A549 (cell line): Measurements from ENCODE around the gene A4GALT. TPM values are rescaled to one million over a fixed set of nuclear protein-coding genes. Genes with fewer than 3 reads are reported as not detected.
"Not testable (repeated sequence)": the region's sequence is repeated elsewhere in the genome, so short reads cannot be mapped to it uniquely, and the experiment has no call there.

Source experiments
- ATAC-seq, 2 experiments: fragments of 200-7000 bp in 1 of 2; fragments of >200 bp in 1 of 2; cut with Nextera tagmentation in 1 of 2; cut with Tn5 transposase in 1 of 2; 3 replicates each; pipeline versions ENCODE4 v1.8.0 to v1.9.1; 2018 to 2020; ENCODE audit warnings: mild to moderate bottlenecking in 1 of 2, moderate library complexity in 1 of 2
- CTCF ChIA-PET: fragments of 300-600 bp; sonication (Branson Sonifier 250); formaldehyde crosslinking; extraction: SDS; loops from one replicate; lab custom pipeline; 2021; ENCODE audit warnings: antibody characterized with exemption, inconsistent platforms; lab: Yijun Ruan, JAX
- POLR2A ChIA-PET: fragments of 350-600 bp; formaldehyde crosslinking; extraction: SDS; loops from one replicate; lab custom pipeline; 2021; ENCODE audit warnings: antibody characterized with exemption, inconsistent platforms; lab: Yijun Ruan, JAX
- DNase-seq, 2 experiments: peaks; one replicate each; pipeline versions ENCODE4 v3.0.0 to v3.0.0-alpha.2; 2011 to 2016; ENCODE audit warnings: low read depth in 1 of 2, low spot score in 1 of 2
- FAIRE-seq: peaks from 2 replicates; lab custom pipeline; 2011; peaks lifted over from hg19 to GRCh38; lab: Jason Lieb, UNC
- H3K27ac ChIP-seq, 2 experiments: fragments of >200 bp; sonication (Bioruptor Twin); formaldehyde crosslinking; 3 replicates each; pipeline ENCODE4 v1.5.1; 2016 to 2017
- H3K4me1 ChIP-seq: fragments of >200 bp; sonication (Bioruptor Twin); formaldehyde crosslinking; 3 replicates; pipeline ENCODE4 v1.6.1; 2016
- H3K4me2 ChIP-seq: fragments of >200 bp; sonication (Bioruptor Twin); formaldehyde crosslinking; 3 replicates; pipeline ENCODE4 v1.6.1; 2016
- H3K4me3 ChIP-seq: fragments of >200 bp; sonication (Bioruptor Twin); formaldehyde crosslinking; 3 replicates; pipeline ENCODE4 v1.5.1; 2016
- H3K9me3 ChIP-seq: fragments of >200 bp; sonication (Bioruptor Twin); formaldehyde crosslinking; 3 replicates; pipeline ENCODE4 v1.6.1; 2016
- BHLHE40 ChIP-seq: IDR thresholded peaks from 2 replicates; pipeline ENCODE4 v1.6.1; 2012; ENCODE audit warnings: low read depth, low read length, inconsistent platforms
- EHF ChIP-seq: fragments of 250-450 bp; sonication (Bioruptor Pico); IDR thresholded peaks from 2 replicates; pipeline ENCODE4 v1.5.0; 2020; ENCODE audit warnings: mild to moderate bottlenecking
- FOXS1 ChIP-seq: fragments of 250-450 bp; sonication (Bioruptor Pico); IDR thresholded peaks from 2 replicates; pipeline ENCODE4 v1.5.0; 2020; ENCODE audit warnings: mild to moderate bottlenecking, moderate library complexity
- GATA3 ChIP-seq: IDR thresholded peaks from 2 replicates; pipeline ENCODE4 v1.6.1; 2012; ENCODE audit warnings: borderline replicate concordance
- MYC ChIP-seq: IDR thresholded peaks from 2 replicates; pipeline ENCODE4 v1.6.1; 2012; ENCODE audit warnings: mild to moderate bottlenecking, inconsistent platforms, low read length, improper control_type of control experiment, borderline replicate concordance
- NR3C1 ChIP-seq: fragments of >200 bp; sonication (Bioruptor Twin); formaldehyde crosslinking; IDR thresholded peaks from 3 replicates; pipeline ENCODE4 v1.6.1; 2017
- POLR2A ChIP-seq: IDR thresholded peaks from 2 replicates; pipeline ENCODE4 v1.6.1; 2012; ENCODE audit warnings: mild to moderate bottlenecking, low read length
- RFX5 ChIP-seq: fragments of 450-650 bp; IDR thresholded peaks from 2 replicates; pipeline ENCODE4 v1.7.1; 2014; ENCODE audit warnings: antibody characterized with exemption, mild to moderate bottlenecking, moderate library complexity
- ZSCAN20 ChIP-seq: fragments of 250-450 bp; sonication (Bioruptor Pico); IDR thresholded peaks from 2 replicates; pipeline ENCODE4 v1.8.0; 2022; ENCODE audit warnings: mild to moderate bottlenecking, moderate library complexity
- WGBS: methylation state at CpG from one replicate; pipeline ENCODE4 v1.1.6; 2017; ENCODE audit errors: missing lambda C conversion rate; 5-methylcytosine and 5-hydroxymethylcytosine counted together
- polyA plus RNA-seq, 4 experiments: library from polyadenylated mRNA; depleted of rRNA in 3 of 4; stranded (reverse); fragments of >200 nt; fragmentation: RNase III in 1 of 4; extraction: RNeasy Plus Mini Kit Qiagen cat#74134 plus additional on column Dnase treatment in 1 of 4; gene quantifications; 2 replicates in 3 of 4; 3 replicates in 1 of 4; pipeline ENCODE4 v1.2.3, GENCODE V29; 2011 to 2017
- TF ChIP-seq, protein P1 (sequence below): IDR thresholded peaks from 2 replicates; pipeline ENCODE4 v1.6.1; 2012
- TF ChIP-seq, protein P2 (sequence below): fragments of 200-600 bp; sonication (generic); IDR thresholded peaks from 2 replicates; pipeline ENCODE4 v1.6.1; 2016; ENCODE audit warnings: antibody characterized with exemption, mild to moderate bottlenecking, moderate library complexity
- TF ChIP-seq, protein P3 (sequence below): fragments of 250-450 bp; sonication (Bioruptor Pico); IDR thresholded peaks from 2 replicates; pipeline ENCODE4 v1.5.0; 2020; ENCODE audit warnings: low read depth, mild to moderate bottlenecking, moderate library complexity

Gene A4GALT
- polyA plus RNA-seq, 2 of the 4 experiments (the other 2 are of a cell fraction): 5.1 to 7.8 TPM

DNA sequence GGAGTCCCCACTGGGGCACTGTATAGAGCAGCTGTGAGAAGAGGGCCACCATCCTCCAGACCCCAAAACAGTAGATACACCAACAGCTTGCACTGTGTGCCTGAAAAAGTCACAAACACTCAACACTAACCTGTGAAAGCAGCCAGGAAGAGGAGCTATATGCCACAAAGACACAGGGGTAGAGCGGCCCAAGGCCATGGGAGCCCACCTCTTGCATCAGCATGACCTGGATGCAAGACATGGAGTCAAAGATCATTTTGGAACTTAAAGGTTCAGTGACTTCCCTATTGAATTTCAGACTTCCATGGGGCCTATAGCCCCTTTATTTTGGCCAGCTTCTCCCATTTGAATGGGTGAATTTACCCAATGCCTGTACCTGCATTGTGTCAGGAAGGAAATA is 41.8 kb downstream of the A4GALT start:
- CTCF ChIA-PET: interaction anchor here (0.7 kb wide), 1 partner anchor 16 kb away, joined by 3 read pairs; no protein-coding TSS in a partner anchor
- FAIRE-seq: no peak

DNA sequence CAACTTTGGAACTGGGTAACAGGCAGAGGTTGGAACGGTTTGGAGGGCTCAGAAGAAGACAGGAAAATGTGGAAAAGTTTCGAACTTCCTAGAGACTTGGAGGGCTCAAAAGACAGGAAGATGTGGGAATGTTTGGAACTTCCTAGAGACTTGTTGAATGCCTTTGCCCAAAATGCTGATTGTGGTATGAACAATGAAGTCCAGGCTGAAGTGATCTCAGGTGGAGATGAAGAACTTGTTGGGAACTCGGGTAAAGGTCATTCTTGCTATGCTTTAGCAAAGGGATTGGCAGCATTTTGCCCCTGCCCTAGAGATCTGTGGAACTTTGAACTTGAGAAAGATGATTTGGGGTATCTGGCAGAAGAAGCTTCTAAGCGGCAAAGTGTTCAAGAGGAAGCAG is 42.7 kb downstream of the A4GALT start:
- H3K4me3 ChIP-seq, POLR2A ChIA-PET, H3K27ac ChIP-seq, H3K4me2 ChIP-seq, H3K9me3 ChIP-seq, DNase-seq, ATAC-seq, FAIRE-seq, CTCF ChIA-PET: not testable (repeated sequence)
- H3K4me1 ChIP-seq: peaks cover 23% of the 10 kb centered on the region
- 89% methylated on average over 4 of the region's 4 CpGs for WGBS

More for the DNA sequence above, 41.8 kb downstream of the A4GALT start:
- 43% methylated on average over 1 of the region's 1 CpG for WGBS
- POLR2A ChIA-PET: no interaction called here
- Histone ChIP-seq H3K4me2 (no peak overlapping the region), H3K4me3 (no peak overlapping the region), H3K9me3 (0 out of 3 replicates have a peak, but pooled peaks cover 4% of the 10 kb centered on the region), H3K4me1 (peaks cover 18% of the 10 kb centered on the region), H3K27ac (no peak overlapping the region)
- ATAC-seq: no peak
- TF ChIP-seq NR3C1 (no peak), ZSCAN20 (CRISPR knock-in tag) (no peak), EHF (CRISPR knock-in tag) (no peak), POLR2A (no peak), BHLHE40 (no peak), MYC (no peak)
- TF ChIP-seq, protein P1, sequence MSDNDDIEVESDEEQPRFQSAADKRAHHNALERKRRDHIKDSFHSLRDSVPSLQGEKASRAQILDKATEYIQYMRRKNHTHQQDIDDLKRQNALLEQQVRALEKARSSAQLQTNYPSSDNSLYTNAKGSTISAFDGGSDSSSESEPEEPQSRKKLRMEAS: no peak
- DNase-seq: no peak

DNA sequence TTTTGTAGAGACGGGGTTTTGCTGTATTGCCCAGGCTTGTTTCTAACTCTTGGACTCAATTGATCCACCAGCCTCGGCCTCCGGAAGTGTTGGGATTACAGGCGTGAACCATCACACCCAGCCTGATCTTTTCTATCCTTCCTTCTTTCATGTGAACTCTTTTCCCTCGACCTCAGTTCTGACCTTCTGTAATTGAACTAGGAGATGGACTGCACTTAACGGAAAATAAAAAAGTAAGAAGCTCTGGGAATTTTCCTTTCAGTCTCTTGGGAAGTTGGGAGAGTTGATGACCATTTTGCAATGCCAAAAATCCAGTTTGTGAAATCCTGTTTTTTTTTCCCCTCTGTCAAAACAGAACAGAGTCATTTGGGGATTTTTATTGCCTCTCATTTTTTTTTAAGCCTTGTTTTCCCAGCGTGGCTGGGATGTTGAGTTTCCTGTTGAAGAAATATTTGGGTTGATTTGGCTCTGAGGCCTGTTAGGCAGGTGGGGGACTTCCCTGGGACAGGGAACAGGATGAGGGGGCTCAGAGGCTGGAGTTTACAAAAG is 44.5 kb downstream of the A4GALT start:
- ATAC-seq: no peak
- ChIA-PET CTCF (no interaction called here), POLR2A (no interaction called here)
- Histone ChIP-seq H3K27ac (peak overlapping the region in 1 of 2 experiments; percentile 46; a peak in 1 of 6 replicates), H3K4me1 (peaks cover 18% of the 10 kb centered on the region)
- TF ChIP-seq, protein P2, sequence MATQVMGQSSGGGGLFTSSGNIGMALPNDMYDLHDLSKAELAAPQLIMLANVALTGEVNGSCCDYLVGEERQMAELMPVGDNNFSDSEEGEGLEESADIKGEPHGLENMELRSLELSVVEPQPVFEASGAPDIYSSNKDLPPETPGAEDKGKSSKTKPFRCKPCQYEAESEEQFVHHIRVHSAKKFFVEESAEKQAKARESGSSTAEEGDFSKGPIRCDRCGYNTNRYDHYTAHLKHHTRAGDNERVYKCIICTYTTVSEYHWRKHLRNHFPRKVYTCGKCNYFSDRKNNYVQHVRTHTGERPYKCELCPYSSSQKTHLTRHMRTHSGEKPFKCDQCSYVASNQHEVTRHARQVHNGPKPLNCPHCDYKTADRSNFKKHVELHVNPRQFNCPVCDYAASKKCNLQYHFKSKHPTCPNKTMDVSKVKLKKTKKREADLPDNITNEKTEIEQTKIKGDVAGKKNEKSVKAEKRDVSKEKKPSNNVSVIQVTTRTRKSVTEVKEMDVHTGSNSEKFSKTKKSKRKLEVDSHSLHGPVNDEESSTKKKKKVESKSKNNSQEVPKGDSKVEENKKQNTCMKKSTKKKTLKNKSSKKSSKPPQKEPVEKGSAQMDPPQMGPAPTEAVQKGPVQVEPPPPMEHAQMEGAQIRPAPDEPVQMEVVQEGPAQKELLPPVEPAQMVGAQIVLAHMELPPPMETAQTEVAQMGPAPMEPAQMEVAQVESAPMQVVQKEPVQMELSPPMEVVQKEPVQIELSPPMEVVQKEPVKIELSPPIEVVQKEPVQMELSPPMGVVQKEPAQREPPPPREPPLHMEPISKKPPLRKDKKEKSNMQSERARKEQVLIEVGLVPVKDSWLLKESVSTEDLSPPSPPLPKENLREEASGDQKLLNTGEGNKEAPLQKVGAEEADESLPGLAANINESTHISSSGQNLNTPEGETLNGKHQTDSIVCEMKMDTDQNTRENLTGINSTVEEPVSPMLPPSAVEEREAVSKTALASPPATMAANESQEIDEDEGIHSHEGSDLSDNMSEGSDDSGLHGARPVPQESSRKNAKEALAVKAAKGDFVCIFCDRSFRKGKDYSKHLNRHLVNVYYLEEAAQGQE: no peak
- no peak for TF ChIP-seq GATA3
- TF ChIP-seq, protein P3, sequence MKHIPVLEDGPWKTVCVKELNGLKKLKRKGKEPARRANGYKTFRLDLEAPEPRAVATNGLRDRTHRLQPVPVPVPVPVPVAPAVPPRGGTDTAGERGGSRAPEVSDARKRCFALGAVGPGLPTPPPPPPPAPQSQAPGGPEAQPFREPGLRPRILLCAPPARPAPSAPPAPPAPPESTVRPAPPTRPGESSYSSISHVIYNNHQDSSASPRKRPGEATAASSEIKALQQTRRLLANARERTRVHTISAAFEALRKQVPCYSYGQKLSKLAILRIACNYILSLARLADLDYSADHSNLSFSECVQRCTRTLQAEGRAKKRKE (CRISPR knock-in tag): no peak
- TF ChIP-seq, all 56 proteins: peak for 0
- FAIRE-seq (no peak), DNase-seq (no peak)
- Histone ChIP-seq H3K9me3 (0 out of 3 replicates have a peak, but pooled peaks cover 4% of the 10 kb centered on the region), H3K4me3 (no peak overlapping the region), H3K4me2 (no peak overlapping the region)
- 69% methylated on average over 7 of the region's 7 CpGs for WGBS

DNA sequence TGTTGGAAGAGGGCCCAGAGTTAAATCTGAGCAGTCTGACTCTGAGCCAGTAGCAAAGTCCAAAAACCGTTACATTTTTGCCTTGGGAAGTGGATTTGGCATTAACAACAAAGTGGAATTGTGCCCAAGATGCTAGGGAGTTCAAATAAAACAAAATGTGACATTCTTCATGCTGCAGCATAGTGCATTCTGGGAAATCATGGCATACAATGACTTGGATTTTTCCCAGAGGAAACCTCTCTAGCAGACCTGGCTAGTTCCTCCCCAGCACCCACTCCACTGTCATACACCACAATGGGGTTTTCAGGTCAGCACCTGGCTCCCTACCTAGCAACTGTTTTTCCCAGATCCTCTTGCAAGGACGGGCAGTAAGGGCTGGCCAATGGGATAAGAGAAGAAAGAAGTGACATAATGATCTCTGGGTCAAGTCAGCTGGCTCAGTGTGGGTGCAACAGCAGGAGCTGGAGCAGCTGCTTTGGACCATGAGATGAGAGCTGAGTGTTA is 46.7 kb downstream of the A4GALT start:
- CTCF ChIA-PET: no interaction called here
- TF ChIP-seq FOXS1 (CRISPR knock-in tag) (no peak), RFX5 (peak; percentile 67; the same call in 1 of the 2 replicates)
- TF ChIP-seq, all 56 proteins: peak for 1
- 10% methylated on average over 2 of the region's 2 CpGs for WGBS
- Histone ChIP-seq H3K4me3 (no peak overlapping the region), H3K4me1 (peaks cover 10% of the 10 kb centered on the region), H3K27ac (peak overlapping the region; percentile 32 to 59; a peak in 5 of 6 replicates), H3K9me3 (0 out of 3 replicates have a peak, but pooled peaks cover 4% of the 10 kb centered on the region), H3K4me2 (peak overlapping the region; percentile 21; the same call in 1 of the 3 replicates)
- peak in 1 of 2 experiments; percentile 56; a peak in 3 of 6 replicates for ATAC-seq
- FAIRE-seq: no peak
- DNase-seq: no peak
- POLR2A ChIA-PET: no interaction called here

DNA sequence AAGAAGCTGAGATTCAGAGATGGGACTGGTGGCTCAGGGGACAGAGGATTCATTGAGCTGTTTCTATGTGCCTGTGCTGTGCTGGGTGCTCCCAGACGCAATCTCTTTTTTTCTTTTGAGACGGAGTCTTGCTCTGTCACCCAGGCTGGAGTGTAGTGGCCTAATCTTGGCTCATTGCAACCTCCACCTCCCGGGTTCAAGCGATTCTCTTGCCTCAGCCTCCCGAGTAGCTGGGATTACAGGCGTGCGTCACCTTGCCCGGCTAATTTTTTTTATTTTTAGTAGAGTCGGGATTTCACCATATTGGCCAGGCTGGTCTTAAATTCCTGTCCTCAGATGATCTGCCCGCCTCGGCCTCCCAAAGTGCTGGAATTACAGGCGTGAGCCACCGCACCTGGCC is 47.6 kb downstream of the A4GALT start:
- H3K4me1 ChIP-seq, H3K4me2 ChIP-seq, CTCF ChIA-PET, POLR2A ChIA-PET, ATAC-seq, H3K9me3 ChIP-seq, H3K4me3 ChIP-seq, FAIRE-seq, H3K27ac ChIP-seq, DNase-seq: not testable (repeated sequence)
- 92% methylated on average over 13 of the region's 13 CpGs for WGBS
